Activated T-helper 17 cell treated with anti-CD3 and anti-CD28 coated beads, Interleukin-2, amount 50 U/mL, for 72 hours (primary cell): ENCODE measurements around the gene ACCS. TPM values are rescaled to one million over a fixed set of nuclear protein-coding genes. Genes with fewer than 3 reads are reported as not detected.

ENCODE experiments used
- ATAC-seq: fragments of 150-1000 bp; cut with Tn5 transposase; replicated peaks from 2 replicates; pipeline ENCODE4 v1.10.0; 2021; ENCODE audit warnings: mild to moderate bottlenecking, moderate library complexity
- H3K27ac Mint-ChIP-seq: one replicate; pipeline ENCODE4 v1.8.0; 2022; ENCODE audit warnings: mixed read lengths
- H3K27me3 Mint-ChIP-seq: one replicate; pipeline ENCODE4 v1.8.0; 2022; ENCODE audit warnings: mixed read lengths
- H3K36me3 Mint-ChIP-seq: one replicate; pipeline ENCODE4 v1.8.0; 2022; ENCODE audit warnings: low read depth, mild to moderate bottlenecking, mixed read lengths
- H3K4me1 Mint-ChIP-seq: one replicate; pipeline ENCODE4 v1.8.0; 2022; ENCODE audit warnings: mixed read lengths
- H3K4me3 Mint-ChIP-seq: one replicate; pipeline ENCODE4 v1.8.0; 2022; ENCODE audit warnings: mild to moderate bottlenecking, mixed read lengths
- H3K9me3 Mint-ChIP-seq: one replicate; pipeline ENCODE4 v1.8.0; 2022; ENCODE audit warnings: mixed read lengths
- total RNA-seq, 2 donors: library from RNA; stranded (reverse); gene quantifications; one replicate each; pipeline ENCODE4 v1.2.3, GENCODE V29; 2022

Gene ACCS
- total RNA-seq = 1 to 10 TPM; 5.7 to 7.3 TPM

- Mint-ChIP-seq H3K36me3 (no peaks in the 10 kb centered on the region), H3K9me3 (no peaks in the 10 kb centered on the region), H3K4me1 (no peaks in the 10 kb centered on the region), H3K4me3 (peak within 1 kb of the TSS; percentile 86), H3K27me3 (no peaks in the 10 kb centered on the region), H3K27ac (peak within 1 kb of the TSS; percentile 92)
- ATAC-seq = peak; percentile 95
These were observed at the start of gene ACCS for GRCh38 chr11:44065841-44066731. TSS of gene ACCS (plus strand) at chr11:44066270. CDS start at chr11:44067628, 1,358 bp downstream.

GRCh38 chr11:44016546-44017442 lies 49.3 kb upstream of the ACCS start:
- H3K4me3 Mint-ChIP-seq = no peak overlapping the region
- no peak overlapping the region for H3K27ac Mint-ChIP-seq
- H3K36me3 Mint-ChIP-seq = no peaks in the 10 kb centered on the region
- H3K9me3 Mint-ChIP-seq = no peaks in the 10 kb centered on the region
- peak; percentile 18 for ATAC-seq
- H3K4me1 Mint-ChIP-seq = no peaks in the 10 kb centered on the region
- peaks cover 10% of the 10 kb centered on the region for H3K27me3 Mint-ChIP-seq

GRCh38 chr11:44017443-44018126 lies 48.5 kb upstream of the ACCS start:
- Mint-ChIP-seq H3K4me3 (no peak overlapping the region), H3K27me3 (peaks cover 8% of the 10 kb centered on the region), H3K36me3 (no peaks in the 10 kb centered on the region), H3K4me1 (no peaks in the 10 kb centered on the region), H3K9me3 (no peaks in the 10 kb centered on the region), H3K27ac (no peak overlapping the region)
- no peak for ATAC-seq

- Mint-ChIP-seq H3K27me3 (peaks cover 9% of the 10 kb centered on the region), H3K9me3 (no peaks in the 10 kb centered on the region), H3K4me1 (no peaks in the 10 kb centered on the region), H3K36me3 (no peaks in the 10 kb centered on the region), H3K27ac (no peak overlapping the region), H3K4me3 (no peak overlapping the region)
- no peak for ATAC-seq
These were observed 47.9 kb upstream of the ACCS start for GRCh38 chr11:44018127-44018521.

- H3K4me3 Mint-ChIP-seq = no peak overlapping the region
- H3K9me3 Mint-ChIP-seq = no peaks in the 10 kb centered on the region
- no peaks in the 10 kb centered on the region for H3K4me1 Mint-ChIP-seq
- H3K27me3 Mint-ChIP-seq = peaks cover 13% of the 10 kb centered on the region
- no peak for ATAC-seq
- H3K27ac Mint-ChIP-seq = no peak overlapping the region
- H3K36me3 Mint-ChIP-seq = no peaks in the 10 kb centered on the region
These were observed 47.2 kb upstream of the ACCS start for GRCh38 chr11:44018829-44019228.

- Mint-ChIP-seq H3K4me3 (no peak overlapping the region), H3K9me3 (peaks cover 7% of the 10 kb centered on the region), H3K27me3 (peaks cover 38% of the 10 kb centered on the region), H3K4me1 (no peaks in the 10 kb centered on the region), H3K36me3 (no peaks in the 10 kb centered on the region), H3K27ac (no peak overlapping the region)
- no peak for ATAC-seq
These were observed 41.1 kb upstream of the ACCS start for GRCh38 chr11:44024977-44025376.

GRCh38 chr11:44025727-44026126 lies 40.3 kb upstream of the ACCS start:
- H3K36me3 Mint-ChIP-seq = no peaks in the 10 kb centered on the region
- H3K9me3 Mint-ChIP-seq = peaks cover 7% of the 10 kb centered on the region
- no peaks in the 10 kb centered on the region for H3K4me1 Mint-ChIP-seq
- no peak overlapping the region for H3K4me3 Mint-ChIP-seq
- peaks cover 40% of the 10 kb centered on the region for H3K27me3 Mint-ChIP-seq
- no peak for ATAC-seq
- no peak overlapping the region for H3K27ac Mint-ChIP-seq

GRCh38 chr11:44028401-44028800 lies 37.7 kb upstream of the ACCS start:
- Mint-ChIP-seq H3K4me3 (no peak overlapping the region), H3K27me3 (peaks cover 41% of the 10 kb centered on the region), H3K4me1 (no peaks in the 10 kb centered on the region), H3K9me3 (peaks cover 7% of the 10 kb centered on the region), H3K27ac (no peak overlapping the region), H3K36me3 (no peaks in the 10 kb centered on the region)
- no peak for ATAC-seq

GRCh38 chr11:44028816-44029506 lies 37.1 kb upstream of the ACCS start:
- Mint-ChIP-seq H3K27me3 (peaks cover 38% of the 10 kb centered on the region), H3K27ac (no peak overlapping the region), H3K9me3 (peaks cover 7% of the 10 kb centered on the region), H3K4me1 (no peaks in the 10 kb centered on the region), H3K36me3 (no peaks in the 10 kb centered on the region), H3K4me3 (no peak overlapping the region)
- no peak for ATAC-seq

GRCh38 chr11:44029507-44029845 lies 36.6 kb upstream of the ACCS start:
- Mint-ChIP-seq H3K4me3 (no peak overlapping the region), H3K4me1 (no peaks in the 10 kb centered on the region), H3K27me3 (peaks cover 37% of the 10 kb centered on the region), H3K9me3 (peaks cover 7% of the 10 kb centered on the region), H3K27ac (no peak overlapping the region), H3K36me3 (no peaks in the 10 kb centered on the region)
- no peak for ATAC-seq

- Mint-ChIP-seq H3K36me3 (no peaks in the 10 kb centered on the region), H3K27ac (no peak overlapping the region), H3K27me3 (peaks cover 31% of the 10 kb centered on the region), H3K9me3 (peaks cover 7% of the 10 kb centered on the region), H3K4me1 (no peaks in the 10 kb centered on the region), H3K4me3 (no peak overlapping the region)
- no peak for ATAC-seq
These were observed 35.8 kb upstream of the ACCS start for GRCh38 chr11:44029977-44030911.

GRCh38 chr11:44030996-44031395 lies 35.1 kb upstream of the ACCS start:
- Mint-ChIP-seq H3K27ac (no peak overlapping the region), H3K9me3 (peaks cover 3% of the 10 kb centered on the region), H3K4me3 (no peak overlapping the region), H3K27me3 (peaks cover 28% of the 10 kb centered on the region), H3K4me1 (no peaks in the 10 kb centered on the region), H3K36me3 (no peaks in the 10 kb centered on the region)
- no peak for ATAC-seq

GRCh38 chr11:44031549-44031948 lies 34.5 kb upstream of the ACCS start:
- Mint-ChIP-seq H3K4me1 (no peaks in the 10 kb centered on the region), H3K27me3 (peaks cover 25% of the 10 kb centered on the region), H3K9me3 (no peaks in the 10 kb centered on the region), H3K36me3 (no peaks in the 10 kb centered on the region), H3K27ac (no peak overlapping the region), H3K4me3 (no peak overlapping the region)
- no peak for ATAC-seq
